CD4-positive, alpha-beta T cell treated with Interferon alpha-2 for 1 hour (primary cell): Measurements from ENCODE around the gene MRFAP1.
"Not testable (repeated sequence)": the region's sequence is repeated elsewhere in the genome, so short reads cannot be mapped to it uniquely, and the experiment has no call there.

ENCODE experiments used
- DNase-seq, 2 donors: peaks; one replicate each; pipeline ENCODE4 v3.0.0-alpha.2; 2020 to 2022

Gene MRFAP1

DNA sequence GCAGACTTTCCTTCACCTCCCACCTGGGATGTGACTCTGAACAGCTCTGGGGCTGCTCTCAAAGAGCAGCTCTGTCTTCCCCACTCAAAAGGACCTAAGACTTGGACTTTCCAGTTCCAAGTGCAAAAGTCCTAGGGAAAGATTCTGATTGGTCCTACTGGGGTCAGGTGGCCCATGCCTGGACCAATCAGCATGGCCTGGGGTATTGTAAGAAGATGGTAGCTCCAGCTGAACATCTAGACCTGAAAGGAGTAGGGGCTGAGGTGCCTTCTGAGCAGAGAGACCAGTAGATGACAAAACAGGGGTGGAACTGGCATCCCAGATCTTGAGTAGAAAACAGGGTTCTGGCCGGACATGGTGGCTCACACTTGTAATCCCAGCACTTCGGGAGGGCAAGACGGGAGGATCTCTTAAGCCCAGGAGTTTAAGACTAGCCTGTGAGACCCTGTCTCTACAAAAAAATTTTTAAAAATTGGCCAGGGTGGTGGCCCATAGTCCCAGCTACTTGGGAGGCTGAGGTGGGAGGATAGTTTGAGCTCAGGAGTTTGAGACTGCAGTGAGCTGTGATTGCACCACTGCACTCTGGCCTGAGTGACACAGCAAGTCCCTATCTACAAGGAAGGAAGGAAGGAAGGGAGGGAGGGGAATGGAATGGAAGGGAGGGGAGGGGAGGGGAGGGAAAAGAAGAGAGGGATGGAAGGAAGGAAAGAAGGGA lies 27.4 kb upstream of the MRFAP1 start:
- DNase-seq, result no peak

DNA sequence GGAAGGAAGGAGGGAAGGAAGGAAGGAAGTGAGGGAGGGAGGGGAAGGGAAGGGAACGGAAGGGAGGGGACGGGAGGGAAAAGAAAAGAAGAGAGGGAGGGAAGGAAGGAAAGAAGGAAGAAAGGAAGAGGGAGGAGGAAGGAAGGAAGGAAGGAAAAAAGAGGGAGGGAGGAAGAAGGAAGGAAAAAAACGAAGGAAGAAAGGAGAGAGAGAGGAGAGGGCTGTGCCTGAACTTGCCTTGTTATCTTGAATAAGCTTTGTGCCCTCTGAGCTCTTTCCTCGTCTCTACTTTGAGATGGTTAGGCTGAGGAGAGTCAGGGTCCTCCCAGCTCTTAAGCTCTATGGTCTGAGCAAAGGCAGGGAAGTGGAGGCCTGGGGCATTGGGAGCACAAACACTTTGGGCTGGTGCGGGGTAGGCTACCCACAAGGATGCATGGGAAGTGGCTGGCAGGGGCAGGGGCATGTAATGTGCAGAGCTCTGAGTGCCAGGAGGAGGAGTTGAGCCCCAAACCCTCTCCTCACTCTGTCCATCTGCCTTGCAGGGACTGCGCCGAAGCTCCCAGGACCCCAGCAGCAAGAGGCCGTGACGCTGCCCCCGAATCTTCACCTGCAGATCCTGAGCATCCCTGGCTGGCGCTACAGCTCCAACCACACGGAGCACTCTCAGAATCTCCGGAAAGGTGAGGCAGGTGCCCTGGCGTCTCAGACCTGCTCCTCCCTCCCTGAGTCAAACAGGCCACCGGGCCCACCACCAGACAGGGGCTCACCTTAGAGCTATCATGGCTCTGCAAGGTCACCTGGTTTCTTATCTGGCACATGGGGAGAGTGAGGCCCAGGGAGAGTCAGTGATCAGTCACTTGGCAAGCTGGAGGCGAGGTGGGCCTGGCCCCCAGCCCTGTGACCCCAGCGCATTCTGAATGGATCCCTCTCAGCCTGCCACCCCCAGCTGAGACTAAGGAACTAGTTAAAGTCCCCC lies 26.5 kb upstream of the MRFAP1 start:
- DNase-seq, result no peak

DNA sequence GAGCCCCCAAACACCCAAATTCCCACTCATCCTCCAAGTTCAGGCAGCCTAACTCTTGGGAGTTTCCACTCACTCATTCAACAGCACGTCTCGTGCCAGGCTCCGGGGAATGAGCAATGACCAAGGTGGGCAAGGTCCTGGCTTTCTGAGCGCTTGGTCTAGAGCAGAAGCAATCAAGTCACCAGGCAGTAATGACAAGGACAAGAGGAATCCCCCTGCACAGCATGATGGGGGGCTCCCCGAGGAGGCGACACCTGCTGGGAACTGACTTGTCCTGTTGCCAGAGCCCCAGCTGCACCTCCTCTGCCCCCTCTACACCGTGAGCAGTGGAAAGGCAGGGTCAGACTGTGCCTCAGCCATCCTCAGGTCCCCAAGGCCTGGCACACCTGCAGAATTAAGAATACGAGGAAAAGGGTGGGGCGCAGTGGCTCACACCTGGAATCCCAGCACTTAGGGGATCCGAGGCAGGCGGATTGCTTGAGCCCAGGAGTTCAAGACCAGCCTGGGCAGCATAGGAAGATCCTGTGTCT lies 25.7 kb upstream of the MRFAP1 start:
- no peak for DNase-seq

DNA sequence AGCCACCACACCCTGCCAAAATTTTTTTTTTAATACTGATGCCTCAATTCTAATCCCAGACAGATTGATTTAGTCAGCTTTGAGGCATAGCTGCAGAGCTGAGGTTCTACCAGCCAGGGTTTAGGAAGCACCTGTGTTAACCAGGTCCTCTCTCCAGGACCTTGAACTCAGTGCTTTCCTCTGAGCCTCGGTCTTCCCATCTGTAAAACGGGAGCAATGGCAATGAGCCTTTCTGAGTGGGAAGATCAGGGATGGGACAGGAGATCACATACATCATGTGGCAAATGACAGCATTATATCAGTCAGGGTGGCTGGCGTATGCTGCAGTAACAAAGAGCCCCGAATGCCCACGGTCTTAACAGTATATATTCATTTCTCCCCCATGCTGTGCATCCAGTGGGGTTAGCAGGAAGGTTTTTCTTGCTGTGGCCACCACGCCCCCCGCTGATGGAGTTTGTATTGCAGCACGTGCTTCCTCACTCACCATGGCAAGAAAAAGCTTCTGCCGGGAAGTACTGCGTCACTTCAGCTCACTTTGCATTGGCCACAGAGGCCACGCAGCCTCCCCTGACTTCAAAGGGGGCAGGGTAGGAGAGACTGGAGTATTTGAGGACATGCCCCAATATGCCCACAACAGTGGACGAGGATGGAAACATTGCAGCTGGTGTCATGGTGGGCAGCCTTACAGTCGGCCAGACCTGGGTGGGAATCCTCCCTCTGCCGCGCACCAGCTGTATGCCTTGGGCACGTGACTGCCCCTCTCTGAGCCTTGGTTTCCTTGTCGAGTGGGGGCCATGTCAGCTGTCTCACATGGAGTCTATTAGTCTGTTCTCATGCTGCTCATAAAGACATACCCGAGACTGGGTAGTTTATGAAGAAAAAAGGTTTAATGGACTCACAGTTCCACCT lies 24.1 kb upstream of the MRFAP1 start:
- DNase-seq, result no peak

DNA sequence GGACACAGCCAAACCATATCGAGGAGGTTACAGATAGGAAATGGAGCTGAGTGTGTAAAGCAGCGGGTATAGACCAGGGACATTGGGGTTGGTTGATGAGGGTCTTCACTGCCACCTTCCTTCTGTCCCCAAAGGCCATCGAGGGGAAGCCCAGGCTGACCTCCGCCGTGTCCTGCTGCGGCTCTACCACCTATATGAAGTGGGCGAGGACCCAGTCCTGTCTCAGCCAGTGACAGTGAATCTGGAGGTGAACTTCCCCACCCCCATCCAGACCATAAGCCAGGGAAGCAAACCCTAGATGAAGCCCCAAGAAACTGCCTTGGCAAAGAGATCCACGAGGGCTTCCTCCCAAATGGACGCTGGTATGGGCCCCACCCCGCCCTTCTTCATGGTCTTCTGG lies 23.2 kb upstream of the MRFAP1 start:
- no peak for DNase-seq

DNA sequence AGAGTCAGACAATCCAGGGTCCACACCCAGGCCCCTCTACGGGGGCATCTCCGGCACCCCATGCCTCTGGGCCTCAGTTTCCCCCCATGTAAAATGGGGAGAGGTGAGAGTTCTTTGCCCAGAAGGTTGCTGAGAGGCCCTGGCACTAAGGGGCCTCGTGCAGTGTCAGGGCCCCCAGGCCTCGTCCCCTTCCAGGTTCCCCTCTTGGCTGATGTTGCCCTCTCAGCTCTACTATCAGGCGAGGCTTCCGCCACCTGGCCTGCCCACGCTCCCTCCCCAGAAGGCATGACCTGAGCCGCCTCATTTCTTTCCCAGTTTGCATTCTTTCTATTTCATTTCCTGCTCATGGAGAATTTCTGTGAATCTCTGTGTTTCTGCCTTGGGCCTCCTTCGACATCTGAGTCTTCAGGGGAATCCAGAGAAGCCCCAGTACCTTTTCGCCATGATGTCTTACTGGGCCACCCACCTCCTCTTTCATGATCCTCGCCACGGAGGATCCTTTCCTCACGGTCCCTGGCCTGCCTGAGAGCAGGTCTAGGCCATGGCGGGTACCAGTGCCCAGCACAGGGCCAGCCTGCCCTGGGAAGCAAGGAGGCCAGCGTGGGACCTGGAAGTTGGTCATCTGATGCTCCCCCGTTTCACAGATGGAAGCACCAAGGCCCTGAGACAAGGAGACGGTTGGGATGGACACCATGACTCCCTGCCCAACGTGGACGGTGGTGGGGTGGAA lies 21.9 kb upstream of the MRFAP1 start:
- no peak for DNase-seq

DNA sequence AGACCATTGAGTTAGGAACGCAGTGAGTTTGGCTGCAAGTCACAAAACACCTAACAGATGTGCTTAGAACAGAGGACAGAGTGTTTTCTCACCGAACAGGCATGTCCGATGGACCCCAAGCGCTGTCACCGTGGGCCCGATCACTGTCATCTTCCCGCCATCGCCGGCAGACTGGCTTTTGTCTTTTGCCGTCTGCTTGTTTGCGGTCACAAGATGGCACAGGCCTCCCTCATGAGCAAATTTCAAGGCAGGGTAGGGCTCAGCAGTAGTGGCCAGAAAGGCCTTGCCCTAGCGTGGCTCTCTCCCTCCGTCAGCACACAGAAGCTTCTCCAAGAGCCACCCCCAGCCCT lies 21.4 kb upstream of the MRFAP1 start:
- no peak for DNase-seq

DNA sequence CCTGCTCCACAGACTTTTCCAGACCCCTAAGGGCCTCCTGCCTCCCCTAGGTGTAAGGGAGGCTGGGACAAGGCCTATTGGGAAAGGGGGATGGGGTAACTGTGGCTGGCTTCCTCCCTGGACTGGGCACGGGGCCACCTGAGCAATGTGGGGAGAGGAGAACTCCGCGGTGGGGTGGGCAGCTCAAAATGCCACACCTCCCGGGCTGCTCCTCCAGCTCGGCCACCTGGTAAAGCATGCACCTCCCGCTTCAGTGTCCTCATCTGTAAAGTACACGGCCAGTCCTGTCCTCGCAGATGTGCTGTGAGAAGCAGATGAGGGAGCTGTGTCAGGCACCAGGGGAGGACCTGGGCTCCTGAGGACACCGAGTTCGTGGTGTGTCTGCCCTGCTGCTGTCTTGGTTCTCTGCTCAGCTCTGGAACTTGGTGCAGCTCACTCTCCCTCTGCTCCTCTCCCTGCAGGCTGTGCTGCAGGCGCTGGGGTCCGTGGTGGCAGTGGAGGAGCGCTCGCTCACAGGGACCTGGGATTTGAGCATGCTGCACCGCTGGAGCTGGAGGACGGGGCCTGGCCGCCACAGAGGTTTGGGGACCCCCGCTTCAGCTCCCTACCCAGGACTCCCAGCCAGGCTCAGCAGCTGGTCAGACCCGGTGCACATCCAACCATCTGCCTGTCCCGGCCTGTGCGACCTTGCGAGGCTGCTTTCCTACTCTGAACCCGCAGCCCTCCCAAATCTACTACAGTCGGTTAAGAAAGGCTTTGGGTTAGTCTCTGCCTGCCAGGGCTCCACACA lies 20.8 kb upstream of the MRFAP1 start:
- DNase-seq, result no peak

DNA sequence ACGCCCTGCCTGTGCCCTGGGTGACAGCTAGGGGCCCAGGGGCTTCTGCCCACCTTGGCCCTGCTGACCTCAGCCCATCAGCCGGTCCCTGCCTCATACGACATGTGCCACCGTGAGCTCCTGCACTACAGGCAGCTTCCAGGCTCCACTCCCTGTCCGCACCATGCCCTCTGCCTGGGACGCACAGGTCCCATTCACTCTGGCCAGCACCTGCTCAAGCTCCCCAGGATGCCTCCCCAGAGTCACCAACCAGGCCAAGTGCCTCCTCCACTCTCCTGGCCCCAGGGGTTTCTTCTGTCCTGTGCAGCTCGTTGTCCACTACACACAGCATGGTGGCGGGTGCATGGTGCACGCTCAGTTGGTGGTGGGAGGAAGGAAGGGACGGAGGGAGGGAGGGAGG lies 20.2 kb upstream of the MRFAP1 start:
- no peak for DNase-seq

DNA sequence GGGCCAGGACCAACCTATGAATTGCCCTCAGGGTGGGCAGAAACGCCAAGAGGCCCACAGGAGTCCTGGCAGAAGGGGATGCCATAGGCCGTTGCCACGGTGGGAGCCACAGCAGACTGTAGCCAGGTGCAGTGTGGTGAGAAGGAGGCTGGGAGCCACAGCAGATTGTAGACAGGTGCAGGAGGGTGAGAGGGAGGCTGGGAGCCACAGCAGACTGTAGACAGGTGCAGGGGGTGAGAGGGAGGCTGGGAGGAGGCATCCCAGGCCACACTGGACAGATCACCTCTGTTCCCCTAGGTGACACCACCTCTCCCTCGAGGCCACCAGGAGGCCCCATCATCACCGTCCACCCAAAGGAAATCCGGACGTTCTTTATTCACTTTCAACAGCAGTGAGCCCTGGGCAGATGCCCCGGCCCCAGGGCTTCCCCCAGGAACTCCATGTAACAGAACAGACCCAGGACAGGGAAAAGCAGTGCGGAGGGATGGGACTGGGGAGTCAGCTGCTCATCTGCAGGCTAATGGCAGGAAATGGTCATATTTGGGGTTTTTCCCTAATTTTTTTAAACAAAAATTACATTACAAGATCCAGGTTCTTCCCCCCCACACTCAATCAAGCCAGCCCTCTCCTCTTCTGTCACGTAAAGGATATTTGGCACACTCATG lies 19.5 kb upstream of the MRFAP1 start:
- DNase-seq, result peak in 1 of 2 donors; percentile 10

DNA sequence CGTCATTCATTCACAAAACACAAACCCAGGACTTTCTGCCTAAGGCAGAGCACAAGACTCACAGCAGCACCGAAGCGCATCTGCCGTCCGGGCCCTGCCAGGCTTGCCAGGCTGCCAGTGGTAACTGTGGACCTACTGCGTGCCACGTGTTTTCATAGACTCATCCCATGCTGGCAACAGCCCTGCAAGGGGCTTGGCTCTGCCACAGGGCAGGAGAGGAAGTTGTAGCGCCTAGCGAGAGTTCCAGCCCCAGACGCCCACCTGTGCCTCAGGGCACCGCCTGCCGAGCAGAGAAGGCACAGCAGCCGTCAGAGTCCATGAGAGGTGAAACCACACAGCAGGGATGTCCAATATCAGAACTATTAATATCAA lies 18.9 kb upstream of the MRFAP1 start:
- DNase-seq, result no peak

DNA sequence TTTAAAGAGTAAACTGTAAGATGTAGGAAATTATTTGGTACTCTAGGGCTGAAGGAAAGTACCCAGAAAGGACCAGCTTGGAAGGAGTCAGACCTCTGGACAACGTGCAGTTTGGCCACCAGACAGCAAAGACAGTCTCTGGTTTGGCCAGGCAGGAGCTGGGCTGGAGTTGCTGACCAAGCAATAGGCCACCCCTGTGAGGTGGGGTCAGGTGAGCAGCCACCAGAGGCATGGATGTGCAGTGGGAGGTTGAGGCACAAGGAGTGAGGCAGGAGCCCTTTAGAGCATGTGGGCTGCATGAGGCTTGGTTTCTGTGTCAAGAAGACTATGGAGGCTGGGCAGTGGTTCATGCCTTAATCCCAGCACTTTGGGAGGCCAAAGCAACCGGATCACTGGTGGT lies 17.7 kb upstream of the MRFAP1 start:
- DNase-seq, result no peak

DNA sequence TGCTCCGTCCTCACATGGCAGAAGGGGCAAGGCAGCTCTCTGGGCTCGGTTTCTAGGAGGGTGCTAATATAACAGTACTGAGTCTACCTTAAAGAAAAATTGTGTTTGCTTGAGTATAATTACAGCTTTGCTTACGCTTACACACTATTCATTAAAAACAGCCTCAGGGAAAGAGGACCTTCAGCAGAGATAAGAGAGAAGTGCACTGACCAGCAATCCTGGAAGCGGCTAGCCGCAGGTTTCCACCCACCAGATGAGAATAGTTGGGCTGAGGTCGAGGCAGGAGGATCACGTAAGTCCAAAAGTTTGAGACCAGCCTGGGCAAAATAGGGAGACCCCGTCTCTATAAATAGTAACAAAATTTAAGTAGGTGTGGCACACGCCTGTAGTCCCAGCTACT lies 15.2 kb upstream of the MRFAP1 start:
- DNase-seq, result no peak

DNA sequence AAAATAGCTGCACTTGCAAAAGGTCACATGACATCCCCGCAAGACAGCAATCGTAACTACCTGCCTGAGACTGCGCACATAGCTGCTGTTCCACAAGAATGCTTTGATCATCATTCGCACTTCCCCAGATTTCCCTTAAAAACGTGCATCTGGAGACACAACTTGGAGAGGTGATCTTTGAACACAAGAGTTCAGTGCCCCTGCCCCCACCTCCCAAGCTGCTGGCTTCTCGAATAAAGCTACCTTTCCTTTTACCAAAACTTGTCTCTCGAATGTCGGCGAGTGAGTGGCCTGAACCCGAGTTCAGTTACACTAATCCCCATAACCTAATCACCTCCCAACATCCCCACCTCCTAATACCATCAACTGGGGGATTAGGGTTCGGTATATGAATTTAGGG lies 14.4 kb upstream of the MRFAP1 start:
- no peak for DNase-seq

DNA sequence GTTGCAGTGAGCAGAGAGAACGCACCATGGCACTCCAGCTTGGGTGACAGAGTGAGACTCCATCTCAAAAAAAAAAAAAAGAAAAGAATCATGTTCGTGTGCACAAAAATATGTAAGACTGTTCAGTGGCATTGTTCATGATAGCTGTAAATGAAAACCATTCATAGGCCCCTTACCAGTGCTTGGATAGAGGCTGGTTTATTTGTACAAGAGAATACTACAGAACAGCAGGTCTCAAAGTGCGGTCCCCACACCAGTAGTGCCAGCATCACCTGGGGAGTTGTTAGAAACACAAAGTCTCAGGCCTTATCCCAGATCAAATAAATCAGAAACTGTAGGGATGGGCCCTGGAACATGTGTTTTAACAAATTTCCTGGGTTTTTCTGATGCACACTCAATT lies 12.7 kb upstream of the MRFAP1 start:
- DNase-seq, result no peak

DNA sequence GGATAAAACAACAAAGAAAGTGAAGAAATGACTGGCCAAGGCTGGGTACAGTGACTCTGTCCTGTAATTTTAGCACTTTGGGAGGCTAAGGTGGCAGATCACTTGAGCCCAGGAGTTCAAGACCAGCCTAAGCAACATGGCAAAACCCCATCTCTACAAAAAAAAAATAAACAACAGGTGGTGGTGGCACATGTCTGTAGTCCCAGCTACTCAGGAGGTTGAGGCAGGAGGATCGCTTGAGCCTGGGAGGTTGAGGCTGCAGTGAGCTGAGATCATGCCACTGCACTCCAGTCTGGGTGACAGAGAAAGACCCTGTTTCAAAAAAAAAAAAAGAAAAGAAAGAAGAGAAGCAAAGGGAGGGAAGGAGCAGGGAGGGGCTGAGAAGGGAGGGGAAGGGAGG lies 12.0 kb upstream of the MRFAP1 start:
- not testable (repeated sequence) for DNase-seq

DNA sequence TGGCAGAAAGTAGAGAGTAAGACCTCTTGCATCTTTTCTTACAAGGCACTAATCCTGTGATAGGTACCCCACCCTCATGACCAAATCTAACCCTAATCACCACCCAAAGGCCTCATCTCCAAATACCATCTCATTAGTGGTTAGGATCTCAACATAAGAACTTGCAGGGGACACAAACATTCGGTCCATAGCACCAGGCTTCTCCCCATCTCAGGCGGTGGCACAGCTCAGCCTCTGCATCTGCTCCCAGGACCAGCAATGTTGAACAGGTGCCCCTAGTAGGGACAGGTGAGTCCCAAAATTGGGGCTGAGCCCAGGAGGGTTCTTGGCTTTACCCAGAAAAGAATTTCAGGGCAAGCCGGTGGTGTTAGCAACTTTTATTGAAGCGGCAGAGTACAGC lies 8.4 kb upstream of the MRFAP1 start:
- no peak for DNase-seq

DNA sequence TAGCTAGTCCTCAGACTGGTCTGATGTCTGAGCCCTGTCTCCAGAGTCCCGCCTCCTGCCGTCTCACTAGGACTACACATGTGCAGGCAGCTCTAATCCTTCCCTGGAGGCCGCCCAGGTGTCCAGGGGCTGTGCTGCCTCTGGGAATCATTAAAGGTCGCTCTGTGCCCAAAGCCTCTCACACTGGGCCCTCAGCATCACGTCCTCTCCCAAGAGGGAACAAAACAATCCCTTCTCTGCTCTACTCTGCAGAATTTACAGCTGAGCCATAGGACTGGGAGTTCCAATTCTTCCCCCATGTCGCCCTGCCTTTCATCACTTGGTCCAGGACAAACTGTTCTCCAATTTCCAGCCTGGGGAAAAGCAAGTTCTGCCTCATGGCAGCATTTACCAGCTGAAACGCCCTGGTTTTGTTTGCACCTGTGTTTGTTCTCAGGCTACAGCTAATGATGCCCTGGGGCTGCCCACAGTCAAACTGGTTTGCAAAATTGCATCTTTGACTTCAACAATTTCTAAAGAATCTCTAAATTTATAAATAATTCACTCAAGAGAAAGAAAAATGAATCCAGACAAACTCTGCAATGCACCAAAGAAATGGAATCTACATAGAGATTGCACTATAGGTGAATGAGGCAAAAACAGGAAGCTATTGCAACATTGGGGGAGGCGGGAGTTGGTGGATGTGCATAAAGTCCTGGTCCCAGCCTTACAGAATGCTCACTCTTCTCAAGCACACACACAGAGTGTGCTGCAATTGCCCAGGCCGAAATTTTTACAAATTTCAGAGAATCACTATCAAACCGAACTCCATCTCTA lies 7.2 kb upstream of the MRFAP1 start:
- no peak for DNase-seq

DNA sequence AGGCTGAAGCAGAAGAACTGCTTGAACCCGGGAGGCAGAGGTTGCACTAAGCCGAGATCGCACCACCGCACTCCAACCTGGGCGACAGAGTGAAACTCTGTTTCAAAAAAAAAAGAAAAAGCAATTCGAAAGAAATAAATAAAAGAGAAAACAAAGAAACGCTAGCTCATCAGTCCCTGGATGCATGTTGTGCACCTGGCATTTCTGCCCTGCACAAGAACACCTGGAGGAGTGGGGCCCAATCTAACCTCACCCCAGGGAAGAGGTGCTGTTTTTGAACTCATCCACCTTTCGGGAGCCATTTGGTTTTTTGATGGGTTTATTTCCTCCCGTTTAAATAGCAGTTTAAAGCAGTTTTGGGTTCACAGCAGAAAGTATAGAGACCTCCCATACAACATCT lies 5.7 kb upstream of the MRFAP1 start:
- no peak for DNase-seq

DNA sequence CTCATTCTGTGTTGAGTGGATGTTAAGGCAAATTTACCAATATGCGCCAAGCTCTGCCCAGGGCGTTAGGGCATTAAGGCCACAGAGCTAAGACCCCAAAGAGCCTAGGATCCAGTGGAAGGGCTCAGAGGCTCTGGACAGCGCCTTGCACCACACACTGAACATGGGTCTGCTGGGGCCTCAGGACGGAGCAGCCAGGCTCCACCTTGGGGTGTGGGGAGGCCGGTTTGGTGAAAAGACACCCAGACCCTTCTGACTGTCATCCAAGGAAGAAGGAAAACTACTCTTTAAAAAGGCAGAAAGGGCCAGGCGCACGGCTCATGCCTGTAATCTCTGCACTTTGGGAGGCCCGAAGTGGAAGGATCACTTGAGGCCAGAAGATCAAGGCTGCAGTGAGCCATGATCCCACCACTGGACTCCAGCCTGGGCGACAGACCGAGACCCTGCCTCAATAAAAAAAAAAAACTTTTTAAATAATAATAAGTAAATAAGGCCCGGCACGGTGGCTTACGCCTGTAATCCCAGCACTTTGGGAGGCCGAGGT lies 1.3 kb upstream of the MRFAP1 start:
- DNase-seq, result no peak
